Astrocyte of the spinal cord (primary cell): Measurements from ENCODE around the gene PADI6.

Experiments used
- DNase-seq: peaks from one replicate; pipeline ENCODE4 v3.0.0; 2011; ENCODE audit warnings: low read depth, low spot score
- H3K4me3 ChIP-seq: 2 replicates; pipeline ENCODE4 v1.5.1; 2011; ENCODE audit warnings: low read depth, mild to moderate bottlenecking, low read length, moderate library complexity
- CTCF ChIP-seq: IDR thresholded peaks from 2 replicates; pipeline ENCODE4 v1.5.1; 2012; ENCODE audit warnings: low read depth, mild to moderate bottlenecking, low read length, inconsistent platforms
- in situ Hi-C: cut with HindIII; loops from 2 replicates; pipeline ENCODE4 v1.10.0; 2017; ENCODE audit warnings: low sequenced_read_pairs

PADI6 gene

GRCh38 chr1:17355898-17356297, 16.1 kb upstream of the PADI6 start:
- in situ Hi-C loops = no loop called here
- no peak for TF ChIP-seq CTCF
- DNase-seq = no peak
- H3K4me3 ChIP-seq = no peak overlapping the region

- no peak for DNase-seq
- H3K4me3 ChIP-seq = no peak overlapping the region
- no peak for TF ChIP-seq CTCF
- in situ Hi-C loops = no loop called here
Measured at GRCh38 chr1:17356387-17357026, 15.5 kb upstream of the PADI6 start.

GRCh38 chr1:17358557-17358956, 13.4 kb upstream of the PADI6 start:
- no peak for TF ChIP-seq CTCF
- in situ Hi-C loops = no loop called here
- no peak for DNase-seq
- H3K4me3 ChIP-seq = no peak overlapping the region

- DNase-seq = no peak
- in situ Hi-C loops = no loop called here
- no peak for TF ChIP-seq CTCF
- no peak overlapping the region for H3K4me3 ChIP-seq
Measured at GRCh38 chr1:17359031-17359430, 13.0 kb upstream of the PADI6 start.

- in situ Hi-C loops = no loop called here
- no peak for DNase-seq
- no peak overlapping the region for H3K4me3 ChIP-seq
- no peak for TF ChIP-seq CTCF
Measured at GRCh38 chr1:17359808-17360207, 12.2 kb upstream of the PADI6 start.

- in situ Hi-C loops = no loop called here
- TF ChIP-seq CTCF = no peak
- no peak for DNase-seq
- H3K4me3 ChIP-seq = no peak overlapping the region
Measured at GRCh38 chr1:17360272-17360956, 11.6 kb upstream of the PADI6 start.
